ENCODE measurements around the gene AADACL4. TPM values are rescaled to one million over a fixed set of nuclear protein-coding genes. Genes with fewer than 3 reads are reported as not detected.

Gene AADACL4
- total RNA-seq, 4 donors from 2014 or later: not detected

- Histone ChIP-seq H3K36me3 (no peaks in the 10 kb centered on the region), H3K9me3 (no peaks in the 10 kb centered on the region), H3K27ac (no peak overlapping the region), H3K4me1 (no peaks in the 10 kb centered on the region), H3K27me3 (no peaks in the 10 kb centered on the region), H3K4me3 (no peak overlapping the region)
- no peak for TF ChIP-seq EP300 (IDR thresholded peaks at IDR 0.05)
- TF ChIP-seq CTCF (IDR thresholded peaks at IDR 0.05): no peak
- TF ChIP-seq POLR2AphosphoS5 (IDR thresholded peaks at IDR 0.05): no peak
- WGBS: 88% methylated on average over 6 of the region's 8 CpGs
- DNase-seq (ENCODE audit: low spot score in 2 of 2): no peak
Measured at GRCh38 chr1:12631571-12631970, 12.3 kb upstream of the AADACL4 start.

GRCh38 chr1:12634156-12634555 lies 9.7 kb upstream of the AADACL4 start:
- DNase-seq (ENCODE audit: low spot score in 2 of 2): no peak
- TF ChIP-seq CTCF (IDR thresholded peaks at IDR 0.05) (no peak), POLR2AphosphoS5 (IDR thresholded peaks at IDR 0.05) (no peak), POLR2A (IDR thresholded peaks at IDR 0.05) (no peak), EP300 (IDR thresholded peaks at IDR 0.05) (no peak)
- 67% methylated on average over 8 of the region's 8 CpGs for WGBS

GRCh38 chr1:12634696-12635202 lies 9.1 kb upstream of the AADACL4 start:
- peaks cover 6% of the 10 kb centered on the region for H3K9me3 ChIP-seq
- DNase-seq (ENCODE audit: low spot score in 2 of 2): no peak
- H3K27ac ChIP-seq: no peak overlapping the region
- WGBS: 87% methylated on average over 18 of the region's 18 CpGs
- no peak overlapping the region for H3K4me3 ChIP-seq
- no peaks in the 10 kb centered on the region for H3K36me3 ChIP-seq
- TF ChIP-seq POLR2AphosphoS5 (IDR thresholded peaks at IDR 0.05): no peak
- H3K4me1 ChIP-seq: no peaks in the 10 kb centered on the region
- no peaks in the 10 kb centered on the region for H3K27me3 ChIP-seq

More at GRCh38 chr1:12634156-12634555, 9.7 kb upstream of the AADACL4 start:
- Histone ChIP-seq H3K36me3 (no peaks in the 10 kb centered on the region), H3K27me3 (no peaks in the 10 kb centered on the region), H3K4me1 (no peaks in the 10 kb centered on the region), H3K9me3 (no peaks in the 10 kb centered on the region), H3K4me3 (no peak overlapping the region), H3K27ac (no peak overlapping the region)

GRCh38 chr1:12636098-12636950 lies 7.6 kb upstream of the AADACL4 start:
- peak in 1 of 2 donors; percentile 72 for DNase-seq (ENCODE audit: low spot score in 2 of 2)
- WGBS: 81% methylated on average over 15 of the region's 15 CpGs
- Histone ChIP-seq H3K27me3 (no peaks in the 10 kb centered on the region), H3K9me3 (peaks cover 19% of the 10 kb centered on the region), H3K4me3 (no peak overlapping the region), H3K36me3 (no peaks in the 10 kb centered on the region), H3K27ac (no peak overlapping the region), H3K4me1 (no peaks in the 10 kb centered on the region)
- TF ChIP-seq POLR2A (IDR thresholded peaks at IDR 0.05) (no peak), CTCF (IDR thresholded peaks at IDR 0.05) (no peak), EP300 (IDR thresholded peaks at IDR 0.05) (no peak), POLR2AphosphoS5 (IDR thresholded peaks at IDR 0.05) (no peak)

- TF ChIP-seq CTCF (IDR thresholded peaks at IDR 0.05): no peak
- no peak for TF ChIP-seq EP300 (IDR thresholded peaks at IDR 0.05)
- no peak for TF ChIP-seq POLR2AphosphoS5 (IDR thresholded peaks at IDR 0.05)
- TF ChIP-seq POLR2A (IDR thresholded peaks at IDR 0.05): no peak
- Histone ChIP-seq H3K27me3 (no peaks in the 10 kb centered on the region), H3K4me3 (no peak overlapping the region), H3K36me3 (no peaks in the 10 kb centered on the region), H3K9me3 (peaks cover 20% of the 10 kb centered on the region), H3K27ac (no peak overlapping the region), H3K4me1 (no peaks in the 10 kb centered on the region)
- DNase-seq (ENCODE audit: low spot score in 2 of 2): no peak
- 91% methylated on average over 8 of the region's 8 CpGs for WGBS
Measured at GRCh38 chr1:12637693-12638092, 6.2 kb upstream of the AADACL4 start.
